ENCODE results near the gene IRS1.

DNA sequence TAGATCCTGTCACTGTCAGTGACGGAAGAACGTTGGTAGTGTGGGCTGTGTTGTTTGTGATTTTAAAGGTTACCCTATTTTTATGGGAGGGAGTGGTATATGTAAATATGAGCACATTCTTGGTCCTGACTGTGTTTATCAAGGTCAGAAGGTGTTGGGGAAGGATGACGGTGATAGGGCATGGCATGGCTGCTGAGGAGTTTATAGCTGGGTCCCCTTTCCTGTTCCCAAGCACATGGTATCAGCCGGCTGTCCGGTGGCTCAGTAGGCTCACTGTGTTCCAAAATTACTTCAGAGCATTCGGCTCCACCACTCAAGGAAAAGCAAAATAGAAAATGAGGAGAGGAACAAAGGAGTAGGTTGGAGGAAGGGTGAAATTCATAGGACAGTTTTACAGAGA lies 28.6 kb downstream of the IRS1 start:
- no peak for TF ChIP-seq RAD21 (IDR thresholded peaks at IDR 0.05; ENCODE audit: low read length)
- no peak for TF ChIP-seq SIN3A (IDR thresholded peaks at IDR 0.05; ENCODE audit: borderline replicate concordance, low read depth, low read length)
- TF ChIP-seq, protein P1, sequence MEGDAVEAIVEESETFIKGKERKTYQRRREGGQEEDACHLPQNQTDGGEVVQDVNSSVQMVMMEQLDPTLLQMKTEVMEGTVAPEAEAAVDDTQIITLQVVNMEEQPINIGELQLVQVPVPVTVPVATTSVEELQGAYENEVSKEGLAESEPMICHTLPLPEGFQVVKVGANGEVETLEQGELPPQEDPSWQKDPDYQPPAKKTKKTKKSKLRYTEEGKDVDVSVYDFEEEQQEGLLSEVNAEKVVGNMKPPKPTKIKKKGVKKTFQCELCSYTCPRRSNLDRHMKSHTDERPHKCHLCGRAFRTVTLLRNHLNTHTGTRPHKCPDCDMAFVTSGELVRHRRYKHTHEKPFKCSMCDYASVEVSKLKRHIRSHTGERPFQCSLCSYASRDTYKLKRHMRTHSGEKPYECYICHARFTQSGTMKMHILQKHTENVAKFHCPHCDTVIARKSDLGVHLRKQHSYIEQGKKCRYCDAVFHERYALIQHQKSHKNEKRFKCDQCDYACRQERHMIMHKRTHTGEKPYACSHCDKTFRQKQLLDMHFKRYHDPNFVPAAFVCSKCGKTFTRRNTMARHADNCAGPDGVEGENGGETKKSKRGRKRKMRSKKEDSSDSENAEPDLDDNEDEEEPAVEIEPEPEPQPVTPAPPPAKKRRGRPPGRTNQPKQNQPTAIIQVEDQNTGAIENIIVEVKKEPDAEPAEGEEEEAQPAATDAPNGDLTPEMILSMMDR (IDR thresholded peaks at IDR 0.05), result no peak
- TF ChIP-seq RCOR1 (IDR thresholded peaks at IDR 0.05; ENCODE audit: low read length), result no peak
- TF ChIP-seq EP300 (IDR thresholded peaks at IDR 0.05; ENCODE audit: borderline replicate concordance in 1 of 2, low read depth in 1 of 2, low read length in 1 of 2), result no peak
- TF ChIP-seq, protein P2, sequence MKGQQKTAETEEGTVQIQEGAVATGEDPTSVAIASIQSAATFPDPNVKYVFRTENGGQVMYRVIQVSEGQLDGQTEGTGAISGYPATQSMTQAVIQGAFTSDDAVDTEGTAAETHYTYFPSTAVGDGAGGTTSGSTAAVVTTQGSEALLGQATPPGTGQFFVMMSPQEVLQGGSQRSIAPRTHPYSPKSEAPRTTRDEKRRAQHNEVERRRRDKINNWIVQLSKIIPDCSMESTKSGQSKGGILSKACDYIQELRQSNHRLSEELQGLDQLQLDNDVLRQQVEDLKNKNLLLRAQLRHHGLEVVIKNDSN (IDR thresholded peaks at IDR 0.05; ENCODE audit: borderline replicate concordance, low read depth), result no peak
- TF ChIP-seq, protein P3, sequence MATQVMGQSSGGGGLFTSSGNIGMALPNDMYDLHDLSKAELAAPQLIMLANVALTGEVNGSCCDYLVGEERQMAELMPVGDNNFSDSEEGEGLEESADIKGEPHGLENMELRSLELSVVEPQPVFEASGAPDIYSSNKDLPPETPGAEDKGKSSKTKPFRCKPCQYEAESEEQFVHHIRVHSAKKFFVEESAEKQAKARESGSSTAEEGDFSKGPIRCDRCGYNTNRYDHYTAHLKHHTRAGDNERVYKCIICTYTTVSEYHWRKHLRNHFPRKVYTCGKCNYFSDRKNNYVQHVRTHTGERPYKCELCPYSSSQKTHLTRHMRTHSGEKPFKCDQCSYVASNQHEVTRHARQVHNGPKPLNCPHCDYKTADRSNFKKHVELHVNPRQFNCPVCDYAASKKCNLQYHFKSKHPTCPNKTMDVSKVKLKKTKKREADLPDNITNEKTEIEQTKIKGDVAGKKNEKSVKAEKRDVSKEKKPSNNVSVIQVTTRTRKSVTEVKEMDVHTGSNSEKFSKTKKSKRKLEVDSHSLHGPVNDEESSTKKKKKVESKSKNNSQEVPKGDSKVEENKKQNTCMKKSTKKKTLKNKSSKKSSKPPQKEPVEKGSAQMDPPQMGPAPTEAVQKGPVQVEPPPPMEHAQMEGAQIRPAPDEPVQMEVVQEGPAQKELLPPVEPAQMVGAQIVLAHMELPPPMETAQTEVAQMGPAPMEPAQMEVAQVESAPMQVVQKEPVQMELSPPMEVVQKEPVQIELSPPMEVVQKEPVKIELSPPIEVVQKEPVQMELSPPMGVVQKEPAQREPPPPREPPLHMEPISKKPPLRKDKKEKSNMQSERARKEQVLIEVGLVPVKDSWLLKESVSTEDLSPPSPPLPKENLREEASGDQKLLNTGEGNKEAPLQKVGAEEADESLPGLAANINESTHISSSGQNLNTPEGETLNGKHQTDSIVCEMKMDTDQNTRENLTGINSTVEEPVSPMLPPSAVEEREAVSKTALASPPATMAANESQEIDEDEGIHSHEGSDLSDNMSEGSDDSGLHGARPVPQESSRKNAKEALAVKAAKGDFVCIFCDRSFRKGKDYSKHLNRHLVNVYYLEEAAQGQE (IDR thresholded peaks at IDR 0.05; ENCODE audit: low read depth, low read length), result no peak
- no peak for TF ChIP-seq YY1 (IDR thresholded peaks at IDR 0.05; ENCODE audit: low read depth)
